ENCODE data around the gene TAS2R10. TPM values are rescaled to one million over a fixed set of nuclear protein-coding genes. Genes with fewer than 3 reads are reported as not detected.

Gene TAS2R10
- total and polyA plus RNA-seq, 2 donors (not counting 1 experiment from before 2014, with no cell fraction given), result 0.27 TPM; not detected in 1

- Histone ChIP-seq H3K4me2 (replicated peaks; ENCODE audit: low read depth, low read length, poor library complexity, severe bottlenecking) (no peak within 1 kb of the TSS), H3K9ac (ENCODE audit: low read length) (no peak within 1 kb of the TSS), H3K9me3 (ENCODE audit: control extremely low read depth in 1 of 3, control insufficient read depth in 2 of 3, insufficient read depth in 1 of 3, low read length in 2 of 3) (no peaks in the 10 kb centered on the region), H3K27me3 (replicated peaks in 1 of 4; ENCODE audit: control extremely low read depth in 1 of 4, control insufficient read depth in 3 of 4, insufficient read depth in 4 of 4, low read length in 3 of 4) (no peaks in the 10 kb centered on the region), H2AFZ (ENCODE audit: insufficient read depth, low read depth, low read length, poor library complexity, severe bottlenecking) (no peak within 1 kb of the TSS), H3K27ac (ENCODE audit: low read length in 2 of 2) (no peak within 1 kb of the TSS), H3K4me3 (ENCODE audit: control extremely low read depth in 1 of 5, extremely low read depth in 1 of 5, insufficient read depth in 1 of 5, low read depth in 2 of 5, low read length in 4 of 5) (no peak within 1 kb of the TSS), H3K4me1 (ENCODE audit: control insufficient read depth in 2 of 2, insufficient read depth in 2 of 2, low read length in 2 of 2) (no peaks in the 10 kb centered on the region), H3K79me2 (ENCODE audit: control insufficient read depth, insufficient read depth, low read length) (no peaks in the 10 kb centered on the region), H4K20me1 (ENCODE audit: control insufficient read depth, insufficient read depth, low read length, poor library complexity, severe bottlenecking) (no peaks in the 10 kb centered on the region), H3K36me3 (replicated peaks in 1 of 2; ENCODE audit: control extremely low read depth in 1 of 2, control insufficient read depth in 1 of 2, extremely low read depth in 1 of 2, insufficient read depth in 2 of 2, low read length in 1 of 2) (no peaks in the 10 kb centered on the region)
- POLR2A ChIA-PET, result no interaction called here
- no peak for DNase-seq
- CTCF ChIA-PET, result no interaction called here
- Mint-ChIP-seq H3K4me1 (no peaks in the 10 kb centered on the region), H3K27ac (no peak within 1 kb of the TSS), H3K4me3 (no peak within 1 kb of the TSS), H3K9me3 (ENCODE audit: insufficient read depth) (no peaks in the 10 kb centered on the region), H3K27me3 (peaks cover 13% of the 10 kb centered on the region)
- no peak for TF ChIP-seq EZH2 (IDR thresholded peaks at IDR 0.05; ENCODE audit: borderline replicate concordance, insufficient read depth, low read depth, low read length, poor library complexity, severe bottlenecking)
- TF ChIP-seq, protein P1, sequence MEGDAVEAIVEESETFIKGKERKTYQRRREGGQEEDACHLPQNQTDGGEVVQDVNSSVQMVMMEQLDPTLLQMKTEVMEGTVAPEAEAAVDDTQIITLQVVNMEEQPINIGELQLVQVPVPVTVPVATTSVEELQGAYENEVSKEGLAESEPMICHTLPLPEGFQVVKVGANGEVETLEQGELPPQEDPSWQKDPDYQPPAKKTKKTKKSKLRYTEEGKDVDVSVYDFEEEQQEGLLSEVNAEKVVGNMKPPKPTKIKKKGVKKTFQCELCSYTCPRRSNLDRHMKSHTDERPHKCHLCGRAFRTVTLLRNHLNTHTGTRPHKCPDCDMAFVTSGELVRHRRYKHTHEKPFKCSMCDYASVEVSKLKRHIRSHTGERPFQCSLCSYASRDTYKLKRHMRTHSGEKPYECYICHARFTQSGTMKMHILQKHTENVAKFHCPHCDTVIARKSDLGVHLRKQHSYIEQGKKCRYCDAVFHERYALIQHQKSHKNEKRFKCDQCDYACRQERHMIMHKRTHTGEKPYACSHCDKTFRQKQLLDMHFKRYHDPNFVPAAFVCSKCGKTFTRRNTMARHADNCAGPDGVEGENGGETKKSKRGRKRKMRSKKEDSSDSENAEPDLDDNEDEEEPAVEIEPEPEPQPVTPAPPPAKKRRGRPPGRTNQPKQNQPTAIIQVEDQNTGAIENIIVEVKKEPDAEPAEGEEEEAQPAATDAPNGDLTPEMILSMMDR (IDR thresholded peaks at IDR 0.05), result no peak
- intact Hi-C loops (cut with micrococcal nuclease), result no loop called here
- ATAC-seq (ENCODE audit: low read depth), result no peak
Measured at GRCh38 chr12:10810068-10810467, 16.1 kb downstream of the TAS2R10 start, which contains the start of gene TAS2R9. TSS of gene TAS2R9 (minus strand) at chr12:10810168. CDS start at chr12:10810075, 93 bp downstream.

DNA sequence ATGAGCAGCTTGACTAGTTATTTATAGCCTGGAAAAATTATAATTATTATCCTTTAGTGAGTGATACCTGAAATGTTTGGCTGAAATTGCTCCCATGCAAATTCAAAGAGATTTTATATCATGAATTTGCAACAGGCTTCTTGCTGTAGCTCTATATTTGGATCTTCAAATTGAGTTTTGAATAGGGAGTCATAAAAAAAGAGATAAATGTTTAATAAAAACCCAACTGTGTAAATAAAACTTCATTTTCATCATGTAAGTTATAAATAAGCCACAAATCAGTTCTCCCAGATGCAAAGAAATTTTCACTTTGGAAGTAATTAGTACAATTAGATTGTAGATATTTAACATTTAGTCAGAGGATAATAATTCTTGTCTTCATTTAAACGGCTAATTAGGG lies 19.0 kb downstream of the TAS2R10 start, which contains the start of gene TAS2R8:
Gene TAS2R8, minus strand, starts transcription at position 101 of the 400 bp plus-strand sequence. CDS start 306 bp downstream, outside the sequence.
- Histone ChIP-seq H3K9ac (ENCODE audit: low read length) (no peak within 1 kb of the TSS), H2AFZ (ENCODE audit: insufficient read depth, low read depth, low read length, poor library complexity, severe bottlenecking) (no peak within 1 kb of the TSS), H3K27ac (ENCODE audit: low read length in 2 of 2) (no peak within 1 kb of the TSS), H3K27me3 (replicated peaks in 1 of 4; ENCODE audit: control extremely low read depth in 1 of 4, control insufficient read depth in 3 of 4, insufficient read depth in 4 of 4, low read length in 3 of 4) (no peaks in the 10 kb centered on the region), H3K79me2 (ENCODE audit: control insufficient read depth, insufficient read depth, low read length) (no peaks in the 10 kb centered on the region), H3K36me3 (replicated peaks in 1 of 2; ENCODE audit: control extremely low read depth in 1 of 2, control insufficient read depth in 1 of 2, extremely low read depth in 1 of 2, insufficient read depth in 2 of 2, low read length in 1 of 2) (no peaks in the 10 kb centered on the region), H4K20me1 (ENCODE audit: control insufficient read depth, insufficient read depth, low read length, poor library complexity, severe bottlenecking) (no peaks in the 10 kb centered on the region), H3K4me1 (ENCODE audit: control insufficient read depth in 2 of 2, insufficient read depth in 2 of 2, low read length in 2 of 2) (no peaks in the 10 kb centered on the region), H3K9me3 (ENCODE audit: control extremely low read depth in 1 of 3, control insufficient read depth in 2 of 3, insufficient read depth in 1 of 3, low read length in 2 of 3) (no peaks in the 10 kb centered on the region), H3K4me2 (replicated peaks; ENCODE audit: low read depth, low read length, poor library complexity, severe bottlenecking) (no peak within 1 kb of the TSS), H3K4me3 (ENCODE audit: control extremely low read depth in 1 of 5, extremely low read depth in 1 of 5, insufficient read depth in 1 of 5, low read depth in 2 of 5, low read length in 4 of 5) (no peak within 1 kb of the TSS)
- TF ChIP-seq, protein P1 (IDR thresholded peaks at IDR 0.05), result no peak
- no peak for TF ChIP-seq EZH2 (IDR thresholded peaks at IDR 0.05; ENCODE audit: borderline replicate concordance, insufficient read depth, low read depth, low read length, poor library complexity, severe bottlenecking)
- DNase-seq (no peak), ATAC-seq (ENCODE audit: low read depth) (no peak)
- POLR2A ChIA-PET, result no interaction called here
- Mint-ChIP-seq H3K4me1 (no peaks in the 10 kb centered on the region), H3K4me3 (no peak within 1 kb of the TSS), H3K27me3 (peaks cover 11% of the 10 kb centered on the region), H3K9me3 (ENCODE audit: insufficient read depth) (no peaks in the 10 kb centered on the region), H3K27ac (no peak within 1 kb of the TSS)
- intact Hi-C loops (cut with micrococcal nuclease), result no loop called here
- no CpG with 5 or more reads among the region's 1 CpG for WGBS (ENCODE audit: insufficient coverage)
- CTCF ChIA-PET, result no interaction called here

Measured in B cell (primary cell).